ENCODE results near the gene MED13L. TPM values are rescaled to one million over a fixed set of nuclear protein-coding genes. Genes with fewer than 3 reads are reported as not detected.

Gene MED13L
- total RNA-seq, 2 donors from 2014 or later = 88.9 to 140 TPM

DNA sequence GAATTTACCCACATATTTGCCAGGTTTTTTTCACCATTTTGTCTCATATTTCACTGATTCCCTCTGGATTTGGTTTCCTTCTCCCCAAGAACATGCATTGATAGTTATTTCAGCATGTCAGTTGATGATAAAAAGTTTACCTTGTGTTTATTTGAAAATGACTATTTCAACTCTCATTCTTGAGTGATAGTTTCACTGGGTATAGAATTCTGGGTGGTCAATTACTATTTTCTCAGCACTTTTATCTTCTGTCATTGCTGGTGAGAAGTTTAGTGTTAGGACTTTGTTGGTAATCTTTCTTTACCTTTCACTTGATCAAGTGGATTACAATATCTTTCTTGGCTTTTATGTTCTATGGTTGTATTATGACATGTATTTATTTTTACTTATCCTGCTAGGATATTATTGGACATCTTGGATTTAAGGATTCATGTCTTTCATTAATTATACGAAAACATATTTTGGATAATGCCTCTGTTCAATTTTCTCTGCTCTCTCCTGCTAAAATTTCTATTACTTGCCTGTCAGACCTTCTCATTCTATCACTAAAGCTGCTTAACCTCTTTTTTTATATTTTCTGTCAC lies 338.6 kb downstream of the MED13L start:
- 91% methylated on average over 1 of the region's 1 CpG for WGBS
- intact Hi-C loops (cut with DNase I) = no loop called here
- no peaks in the 10 kb centered on the region for H3K36me3 ChIP-seq

DNA sequence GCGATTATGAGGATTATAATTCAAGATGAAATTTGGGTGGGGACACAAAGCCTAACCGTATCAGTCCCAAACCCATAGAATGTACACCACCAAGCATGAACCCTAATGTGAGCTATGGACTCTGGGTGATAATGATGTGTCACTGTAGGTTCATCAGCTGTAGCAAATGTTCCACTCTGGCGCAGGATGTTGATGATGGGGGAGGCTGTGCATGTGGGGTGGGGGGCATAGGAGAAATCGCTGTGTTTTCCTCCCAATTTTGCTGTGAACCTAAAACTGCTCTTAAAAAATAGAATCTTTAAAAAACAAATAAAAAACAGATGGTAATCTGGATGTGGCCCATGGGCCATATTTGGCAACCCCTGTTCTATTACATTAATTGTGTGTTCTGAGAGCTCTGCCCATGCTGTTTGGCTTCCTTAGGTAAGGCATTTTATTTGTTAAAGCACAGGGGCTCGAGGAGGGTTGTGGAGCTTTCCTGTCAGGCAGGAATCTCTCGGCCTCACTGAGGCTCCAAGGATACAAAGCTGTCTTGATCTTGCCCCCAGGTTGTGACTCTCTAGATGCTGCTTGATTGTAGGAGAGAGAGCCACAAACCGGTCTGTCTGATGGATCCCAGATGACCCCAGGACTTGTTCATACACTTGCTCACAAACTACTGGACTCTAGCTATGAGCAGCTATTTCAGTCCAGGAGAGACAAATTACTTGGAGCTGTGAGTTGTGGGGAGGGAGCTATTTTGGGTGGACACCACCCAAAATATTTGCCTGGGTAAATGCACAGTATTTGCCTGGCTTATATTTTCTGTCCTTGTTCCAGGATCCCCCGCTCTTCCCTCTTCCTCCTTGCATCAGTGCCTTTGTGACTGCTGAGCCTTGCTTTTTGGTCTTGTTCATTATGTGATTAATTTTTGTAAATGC lies 340.2 kb downstream of the MED13L start:
- no peak overlapping the region for H3K27ac ChIP-seq
- 52% methylated on average over 8 of the region's 8 CpGs for WGBS

More for the DNA sequence above, 338.6 kb downstream of the MED13L start:
- Histone ChIP-seq H3K27me3 (replicated peaks; ENCODE audit: insufficient read depth) (no peaks in the 10 kb centered on the region), H3K9me3 (no peaks in the 10 kb centered on the region), H3K4me1 (replicated peaks) (no peaks in the 10 kb centered on the region), H3K4me3 (no peak overlapping the region), H3K27ac (no peak overlapping the region)
- TF ChIP-seq POLR2AphosphoS5 (IDR thresholded peaks at IDR 0.05) (no peak), POLR2A (IDR thresholded peaks at IDR 0.05) (no peak)
- TF ChIP-seq, protein P1, sequence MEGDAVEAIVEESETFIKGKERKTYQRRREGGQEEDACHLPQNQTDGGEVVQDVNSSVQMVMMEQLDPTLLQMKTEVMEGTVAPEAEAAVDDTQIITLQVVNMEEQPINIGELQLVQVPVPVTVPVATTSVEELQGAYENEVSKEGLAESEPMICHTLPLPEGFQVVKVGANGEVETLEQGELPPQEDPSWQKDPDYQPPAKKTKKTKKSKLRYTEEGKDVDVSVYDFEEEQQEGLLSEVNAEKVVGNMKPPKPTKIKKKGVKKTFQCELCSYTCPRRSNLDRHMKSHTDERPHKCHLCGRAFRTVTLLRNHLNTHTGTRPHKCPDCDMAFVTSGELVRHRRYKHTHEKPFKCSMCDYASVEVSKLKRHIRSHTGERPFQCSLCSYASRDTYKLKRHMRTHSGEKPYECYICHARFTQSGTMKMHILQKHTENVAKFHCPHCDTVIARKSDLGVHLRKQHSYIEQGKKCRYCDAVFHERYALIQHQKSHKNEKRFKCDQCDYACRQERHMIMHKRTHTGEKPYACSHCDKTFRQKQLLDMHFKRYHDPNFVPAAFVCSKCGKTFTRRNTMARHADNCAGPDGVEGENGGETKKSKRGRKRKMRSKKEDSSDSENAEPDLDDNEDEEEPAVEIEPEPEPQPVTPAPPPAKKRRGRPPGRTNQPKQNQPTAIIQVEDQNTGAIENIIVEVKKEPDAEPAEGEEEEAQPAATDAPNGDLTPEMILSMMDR (IDR thresholded peaks at IDR 0.05) = no peak
- DNase-seq (ENCODE audit: low spot score) = no peak

DNA sequence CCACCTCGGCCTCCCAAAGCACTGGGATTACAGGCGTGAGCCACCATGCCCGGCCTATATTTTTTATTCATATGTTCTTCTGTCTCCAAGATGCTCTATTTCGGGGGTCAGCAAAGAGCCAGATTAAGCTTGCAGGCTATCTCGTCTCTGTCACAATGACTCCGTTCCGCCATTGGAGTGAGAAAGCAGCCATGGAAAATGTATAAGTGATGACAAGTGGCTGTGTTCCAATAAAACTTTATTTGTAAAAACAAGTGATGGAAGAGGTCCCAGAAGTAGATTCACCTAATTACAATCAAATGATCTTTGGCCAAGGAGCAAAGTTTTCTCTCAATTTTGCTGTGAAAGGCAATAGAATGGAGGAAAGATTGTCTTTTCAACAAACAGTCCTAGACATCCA lies 342.6 kb downstream of the MED13L start:
- TF ChIP-seq, protein P1 (IDR thresholded peaks at IDR 0.05) = no peak
- TF ChIP-seq POLR2AphosphoS5 (IDR thresholded peaks at IDR 0.05) (no peak), POLR2A (IDR thresholded peaks at IDR 0.05) (no peak)
- no peaks in the 10 kb centered on the region for H3K9me3 ChIP-seq
- no peak overlapping the region for H3K4me3 ChIP-seq
- H3K27ac ChIP-seq = no peak overlapping the region
- no peak for DNase-seq (ENCODE audit: low spot score)
- no peaks in the 10 kb centered on the region for H3K36me3 ChIP-seq
- no peaks in the 10 kb centered on the region for H3K4me1 ChIP-seq (replicated peaks)
- intact Hi-C loops (cut with DNase I) = no loop called here
- WGBS = 92% methylated on average over 7 of the region's 7 CpGs
- H3K27me3 ChIP-seq (replicated peaks; ENCODE audit: insufficient read depth) = no peaks in the 10 kb centered on the region

More for the DNA sequence above, 340.2 kb downstream of the MED13L start:
- TF ChIP-seq POLR2AphosphoS5 (IDR thresholded peaks at IDR 0.05) = no peak
- Histone ChIP-seq H3K4me3 (no peak overlapping the region), H3K27me3 (replicated peaks; ENCODE audit: insufficient read depth) (no peaks in the 10 kb centered on the region), H3K4me1 (replicated peaks) (no peaks in the 10 kb centered on the region), H3K36me3 (no peaks in the 10 kb centered on the region), H3K9me3 (no peaks in the 10 kb centered on the region)
- DNase-seq (ENCODE audit: low spot score) = no peak
- intact Hi-C loops (cut with DNase I) = no loop called here

DNA sequence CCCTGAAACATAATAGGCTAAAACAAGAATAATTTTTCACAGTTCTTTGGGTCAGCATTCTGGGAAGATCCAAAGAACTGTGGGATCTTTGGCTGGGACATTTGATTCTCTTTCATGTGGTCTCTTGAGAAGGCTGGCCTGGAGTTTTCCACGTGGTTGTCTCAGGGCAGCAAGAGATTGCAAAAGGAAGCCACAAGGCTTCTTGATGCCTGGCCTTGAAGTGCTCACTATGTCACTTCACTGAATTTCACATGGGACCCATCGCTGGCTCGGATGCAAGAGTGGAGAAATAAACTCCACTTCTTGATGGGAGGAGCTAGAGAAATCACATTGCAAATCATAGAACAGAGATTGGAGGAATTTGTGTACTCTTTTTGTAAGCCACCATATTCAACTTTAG lies 343.4 kb downstream of the MED13L start:
- TF ChIP-seq POLR2AphosphoS5 (IDR thresholded peaks at IDR 0.05) = no peak
- TF ChIP-seq, protein P1 (IDR thresholded peaks at IDR 0.05) = no peak
- no peak for TF ChIP-seq POLR2A (IDR thresholded peaks at IDR 0.05)
- DNase-seq (ENCODE audit: low spot score) = no peak
- WGBS = 60% methylated on average over 3 of the region's 3 CpGs
- H3K27me3 ChIP-seq (replicated peaks; ENCODE audit: insufficient read depth) = no peaks in the 10 kb centered on the region
- no peak overlapping the region for H3K4me3 ChIP-seq
- no peaks in the 10 kb centered on the region for H3K36me3 ChIP-seq
- intact Hi-C loops (cut with DNase I) = no loop called here
- H3K9me3 ChIP-seq = no peaks in the 10 kb centered on the region
- H3K4me1 ChIP-seq (replicated peaks) = no peaks in the 10 kb centered on the region
- H3K27ac ChIP-seq = no peak overlapping the region

GRCh38 chr12:115932066-115932465 lies 345.4 kb downstream of the MED13L start:
- DNase-seq (ENCODE audit: low spot score) = no peak
- Histone ChIP-seq H3K27me3 (replicated peaks; ENCODE audit: insufficient read depth) (no peaks in the 10 kb centered on the region), H3K4me1 (replicated peaks) (no peaks in the 10 kb centered on the region), H3K4me3 (no peak overlapping the region), H3K36me3 (no peaks in the 10 kb centered on the region), H3K27ac (no peak overlapping the region), H3K9me3 (no peaks in the 10 kb centered on the region)
- WGBS = 58% methylated on average over 1 of the region's 1 CpG
- no peak for TF ChIP-seq POLR2A (IDR thresholded peaks at IDR 0.05)
- TF ChIP-seq, protein P1 (IDR thresholded peaks at IDR 0.05) = no peak
- no peak for TF ChIP-seq POLR2AphosphoS5 (IDR thresholded peaks at IDR 0.05)
- intact Hi-C loops (cut with DNase I) = no loop called here
